GM19397 (cell line): ENCODE measurements around the gene FCSK.
A peak's percentile ranks its signal among the peaks of the same experiment; 100 is the strongest.
"Not testable (repeated sequence)": the region's sequence is repeated elsewhere in the genome, so short reads cannot be mapped to it uniquely, and the experiment has no call there.

Experiments used
- ATAC-seq: cut with Tn5 transposase; IDR thresholded peaks from one replicate; pipeline ENCODE4 v1.9.1; 2021; ENCODE audit warnings: mild to moderate bottlenecking, moderate library complexity; ENCODE audit not compliant: unreplicated experiment

FCSK gene

GRCh38 chr16:70454222-70455034 lies at the start of gene FCSK:
FCSK (plus strand) TSS chr16:70454595; CDS start chr16:70463191, 8,596 bp downstream.
- peak; percentile 83 for ATAC-seq

- ATAC-seq, result not testable (repeated sequence)
Observed at GRCh38 chr16:70406104-70406503, 48.3 kb upstream of the FCSK start.

- ATAC-seq, result no peak
Observed at GRCh38 chr16:70407811-70408274, 46.6 kb upstream of the FCSK start.

GRCh38 chr16:70410734-70411133 lies 43.7 kb upstream of the FCSK start:
- ATAC-seq, result no peak

- ATAC-seq, result no peak
Observed at GRCh38 chr16:70412385-70412784, 42.0 kb upstream of the FCSK start.

GRCh38 chr16:70413572-70413971 lies 40.8 kb upstream of the FCSK start:
- not testable (repeated sequence) for ATAC-seq

- ATAC-seq, result peak; percentile 81
Observed at GRCh38 chr16:70416748-70417616, 37.4 kb upstream of the FCSK start.

- ATAC-seq, result no peak
Observed at GRCh38 chr16:70417661-70418060, 36.7 kb upstream of the FCSK start.

- ATAC-seq, result no peak
Observed at GRCh38 chr16:70418274-70418992, 36.0 kb upstream of the FCSK start.

- ATAC-seq, result no peak
Observed at GRCh38 chr16:70418993-70419318, 35.4 kb upstream of the FCSK start.

GRCh38 chr16:70419384-70420327 lies 34.7 kb upstream of the FCSK start:
- ATAC-seq, result no peak

- ATAC-seq, result no peak
Observed at GRCh38 chr16:70421014-70421413, 33.4 kb upstream of the FCSK start.

GRCh38 chr16:70421473-70422311 lies 32.7 kb upstream of the FCSK start:
- ATAC-seq, result no peak

GRCh38 chr16:70422543-70422942 lies 31.9 kb upstream of the FCSK start:
- ATAC-seq, result no peak

- no peak for ATAC-seq
Observed at GRCh38 chr16:70427786-70428177, 26.6 kb upstream of the FCSK start.

GRCh38 chr16:70428178-70428998 lies 26.0 kb upstream of the FCSK start:
- ATAC-seq, result no peak

- ATAC-seq, result peak; percentile 30
Observed at GRCh38 chr16:70429888-70430666, 24.3 kb upstream of the FCSK start.
